B cell (primary cell): ENCODE results near the gene PTPRG. TPM values are rescaled to one million over a fixed set of nuclear protein-coding genes. Genes with fewer than 3 reads are reported as not detected.

Source experiments
- ATAC-seq: fragments of 200-7000 bp; cut with Tn5 transposase; one replicate; pipeline ENCODE4 v1.10.0; 2021; ENCODE audit warnings: low read depth, mild to moderate bottlenecking, moderate number of reproducible peaks, moderate library complexity
- CTCF ChIA-PET: fragments of 350-600 bp; sonication (Branson Sonifier 250); formaldehyde crosslinking; loops from one replicate; lab custom pipeline; 2021; ENCODE audit warnings: antibody characterized with exemption, inconsistent platforms; lab: Charles Lee
- POLR2A ChIA-PET: fragments of 350-600 bp; sonication (Branson Sonifier 250); formaldehyde crosslinking; loops from one replicate; lab custom pipeline; 2021; ENCODE audit warnings: antibody characterized with exemption; lab: Charles Lee
- DNase-seq: peaks from one replicate; pipeline ENCODE4 v3.0.0; 2013
- H2AFZ ChIP-seq: 2 replicates; pipeline ENCODE4 v1.6.1; 2012; ENCODE audit warnings: mild to moderate bottlenecking, low read depth, low read length; ENCODE audit not compliant: insufficient read depth, poor library complexity, severe bottlenecking
- H3K27ac ChIP-seq, 2 donors: 1 replicate in 1 of 2; 2 replicates in 1 of 2; pipeline ENCODE4 v1.5.1; 2012 to 2013; ENCODE audit warnings: low read length in 2 of 2, mild to moderate bottlenecking in 2 of 2, moderate library complexity in 1 of 2
- H3K27me3 ChIP-seq, 4 experiments: fragments of 200-600 bp in 1 of 4; sonication (generic) in 1 of 4; replicated peaks in 1 of 4; 1 replicate in 2 of 4; 2 replicates in 2 of 4; pipeline versions ENCODE4 v1.6.1 to v1.7.0; 2013 to 2016; ENCODE audit warnings: low read length in 3 of 4, mild to moderate bottlenecking in 2 of 4, mixed read lengths in 1 of 4, moderate library complexity in 1 of 4; ENCODE audit not compliant: insufficient read depth in 4 of 4, control insufficient read depth in 3 of 4; ENCODE audit errors: control extremely low read depth in 1 of 4
- H3K36me3 ChIP-seq, 2 experiments: replicated peaks in 1 of 2; 1 replicate in 1 of 2; 2 replicates in 1 of 2; pipeline versions ENCODE4 v1.6.1 to v1.7.1; 2013; ENCODE audit warnings: low read length in 1 of 2; ENCODE audit not compliant: insufficient read depth in 2 of 2, control insufficient read depth in 1 of 2; ENCODE audit errors: control extremely low read depth in 1 of 2, extremely low read depth in 1 of 2
- H3K4me1 ChIP-seq, 2 donors: fragments of 200-600 bp in 1 of 2; sonication (generic) in 1 of 2; 1 replicate in 1 of 2; 2 replicates in 1 of 2; pipeline versions ENCODE4 v1.5.1 to v1.6.1; 2013 to 2017; ENCODE audit warnings: low read length in 2 of 2; ENCODE audit not compliant: control insufficient read depth in 2 of 2, insufficient read depth in 2 of 2
- H3K4me2 ChIP-seq: replicated peaks from 2 replicates; pipeline ENCODE3; 2012; ENCODE audit warnings: mild to moderate bottlenecking, low read depth, low read length; ENCODE audit not compliant: poor library complexity, severe bottlenecking
- H3K4me3 ChIP-seq, 5 experiments: fragments of 200-600 bp in 1 of 5; sonication (generic) in 1 of 5; 1 replicate in 3 of 5; 2 replicates in 2 of 5; pipeline versions ENCODE4 v1.5.1 to v1.7.0; 2011 to 2016; ENCODE audit warnings: low read length in 4 of 5, mild to moderate bottlenecking in 4 of 5, low read depth in 2 of 5, control low read depth in 1 of 5, moderate library complexity in 1 of 5; ENCODE audit not compliant: insufficient read depth in 1 of 5; ENCODE audit errors: control extremely low read depth in 1 of 5, extremely low read depth in 1 of 5
- H3K79me2 ChIP-seq: fragments of 200-600 bp; sonication (generic); one replicate; pipeline ENCODE4 v1.6.0; 2016; ENCODE audit warnings: low read length; ENCODE audit not compliant: control insufficient read depth, insufficient read depth
- H3K9ac ChIP-seq: fragments of 200-600 bp; sonication (generic); 2 replicates; pipeline ENCODE4 v1.6.1; 2017; ENCODE audit warnings: mild to moderate bottlenecking, low read length, moderate library complexity
- H3K9me3 ChIP-seq, 3 donors: one replicate each; pipeline versions ENCODE4 v1.6.1 to v1.7.1; 2013; ENCODE audit warnings: low read length in 2 of 3; ENCODE audit not compliant: control insufficient read depth in 2 of 3, insufficient read depth in 1 of 3; ENCODE audit errors: control extremely low read depth in 1 of 3
- H4K20me1 ChIP-seq: 2 replicates; pipeline ENCODE4 v1.6.0; 2012; ENCODE audit warnings: mild to moderate bottlenecking, low read length; ENCODE audit not compliant: insufficient read depth, control insufficient read depth, poor library complexity, severe bottlenecking
- H3K27ac Mint-ChIP-seq: one replicate; pipeline ENCODE4 v1.8.0; 2021; ENCODE audit warnings: mixed read lengths
- H3K27me3 Mint-ChIP-seq: one replicate; pipeline ENCODE4 v1.8.0; 2021; ENCODE audit warnings: mixed read lengths
- H3K4me1 Mint-ChIP-seq: one replicate; pipeline ENCODE4 v1.8.0; 2021; ENCODE audit warnings: mixed read lengths
- H3K4me3 Mint-ChIP-seq: one replicate; pipeline ENCODE4 v1.8.0; 2021; ENCODE audit warnings: mixed read lengths
- H3K9me3 Mint-ChIP-seq: one replicate; pipeline ENCODE4 v1.8.0; 2022; ENCODE audit warnings: mixed read lengths; ENCODE audit not compliant: insufficient read depth
- EZH2 ChIP-seq: IDR thresholded peaks from 2 replicates; pipeline ENCODE4 v1.6.1; 2012; ENCODE audit warnings: borderline replicate concordance, low read depth, mild to moderate bottlenecking, moderate library complexity, low read length; ENCODE audit not compliant: insufficient read depth, poor library complexity, severe bottlenecking
- WGBS: methylation state at CpG from one replicate; pipeline ENCODE4 v1.1.5; 2013; ENCODE audit warnings: missing lambda C conversion rate; ENCODE audit not compliant: insufficient coverage; 5-methylcytosine and 5-hydroxymethylcytosine counted together
- intact Hi-C: fragments of 100-400 bp; cut with micrococcal nuclease; formaldehyde crosslinking; loops from one replicate; pipeline ENCODE4 v1.10.0; 2022
- polyA plus RNA-seq: library from polyadenylated mRNA; depleted of rRNA; stranded (reverse); fragments of >200 nt; gene quantifications from 2 replicates; pipeline ENCODE4 v1.2.3, GENCODE V29; 2012
- total RNA-seq, 2 donors: library from RNA; stranded (reverse); fragments of 120-200 nt in 1 of 2; gene quantifications; 1 replicate in 1 of 2; 2 replicates in 1 of 2; pipeline versions ENCODE4 v1.2.3 to v1.2.4, GENCODE V29; 2013 to 2022
- TF ChIP-seq, protein P1 (sequence below): fragments of 200-600 bp; IDR thresholded peaks from one replicate; pipeline ENCODE4 v1.8.0; 2022; ENCODE audit warnings: antibody characterized with exemption, mild to moderate bottlenecking

PTPRG gene
- total and polyA plus RNA-seq, 2 donors (not counting 1 experiment from before 2014, with no cell fraction given), result 0.12 to 1.3 TPM

DNA sequence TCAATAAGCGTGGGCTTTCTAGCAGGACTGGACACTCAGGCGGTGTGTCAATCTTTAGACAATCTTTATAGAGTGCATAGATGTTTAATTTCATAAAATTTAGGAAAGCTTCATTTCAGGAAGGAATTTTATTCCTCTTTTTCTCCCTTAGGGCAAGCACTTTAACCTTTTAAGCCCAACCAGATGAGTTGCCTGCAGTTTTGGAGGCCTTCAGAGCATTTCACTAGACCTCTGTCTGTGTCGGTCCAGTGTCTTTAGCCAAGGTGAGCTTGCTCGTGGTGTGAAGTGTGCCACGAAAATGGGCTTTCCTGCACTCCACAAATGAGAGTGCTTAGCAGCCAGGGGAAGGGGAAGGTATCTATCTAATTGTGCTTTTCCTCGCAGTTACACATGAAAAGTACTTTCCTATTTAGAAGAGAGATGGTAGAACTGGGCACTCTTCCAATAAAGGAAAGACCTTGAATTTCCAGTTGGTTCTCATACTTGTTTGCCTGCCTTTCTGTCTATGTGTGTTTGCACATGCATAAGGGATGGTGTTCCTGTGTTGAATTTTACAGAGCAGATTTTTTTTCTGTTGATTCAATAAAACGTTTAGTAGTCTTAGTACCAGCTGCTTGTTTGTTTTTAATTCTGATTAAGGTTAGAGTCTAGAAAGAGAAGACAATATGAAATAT, 758.3 kb downstream of the PTPRG start:
- Histone ChIP-seq H3K27me3 (peaks cover 0 to 16% (median 3%) of the 10 kb centered on the region in 4 experiments), H3K36me3 (no peaks in the 10 kb centered on the region), H2AFZ (peak overlapping the region; percentile 67), H3K4me3 (peak overlapping the region in 1 of 5 experiments; percentile 52), H3K27ac (no peak overlapping the region), H3K9me3 (peaks cover 0 to 16% (median 2%) of the 10 kb centered on the region in 3 donors), H3K4me1 (peaks cover 5 to 9% of the 10 kb centered on the region in 2 donors), H3K79me2 (no peaks in the 10 kb centered on the region), H4K20me1 (no peaks in the 10 kb centered on the region), H3K4me2 (no peak overlapping the region), H3K9ac (peak overlapping the region; percentile 56)
- peak overlapping the region; percentile 94 for H3K27ac Mint-ChIP-seq
- TF ChIP-seq, protein P1, sequence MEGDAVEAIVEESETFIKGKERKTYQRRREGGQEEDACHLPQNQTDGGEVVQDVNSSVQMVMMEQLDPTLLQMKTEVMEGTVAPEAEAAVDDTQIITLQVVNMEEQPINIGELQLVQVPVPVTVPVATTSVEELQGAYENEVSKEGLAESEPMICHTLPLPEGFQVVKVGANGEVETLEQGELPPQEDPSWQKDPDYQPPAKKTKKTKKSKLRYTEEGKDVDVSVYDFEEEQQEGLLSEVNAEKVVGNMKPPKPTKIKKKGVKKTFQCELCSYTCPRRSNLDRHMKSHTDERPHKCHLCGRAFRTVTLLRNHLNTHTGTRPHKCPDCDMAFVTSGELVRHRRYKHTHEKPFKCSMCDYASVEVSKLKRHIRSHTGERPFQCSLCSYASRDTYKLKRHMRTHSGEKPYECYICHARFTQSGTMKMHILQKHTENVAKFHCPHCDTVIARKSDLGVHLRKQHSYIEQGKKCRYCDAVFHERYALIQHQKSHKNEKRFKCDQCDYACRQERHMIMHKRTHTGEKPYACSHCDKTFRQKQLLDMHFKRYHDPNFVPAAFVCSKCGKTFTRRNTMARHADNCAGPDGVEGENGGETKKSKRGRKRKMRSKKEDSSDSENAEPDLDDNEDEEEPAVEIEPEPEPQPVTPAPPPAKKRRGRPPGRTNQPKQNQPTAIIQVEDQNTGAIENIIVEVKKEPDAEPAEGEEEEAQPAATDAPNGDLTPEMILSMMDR, result no peak
- TF ChIP-seq EZH2, result no peak
- ChIA-PET CTCF (interaction anchor here (1.3 kb wide), 1 partner anchor 11 kb away, joined by 3 read pairs; no protein-coding TSS in a partner anchor), POLR2A (no interaction called here)
- intact Hi-C loops, result loop anchor here (5.0 kb wide), 1 partner anchor 1067 kb away; the partner anchor contains the start of gene FHIT
- H3K4me1 Mint-ChIP-seq, result peaks cover 12% of the 10 kb centered on the region
- H3K9me3 Mint-ChIP-seq, result peaks cover 4% of the 10 kb centered on the region
- DNase-seq (no peak), ATAC-seq (no peak)
- peaks cover 19% of the 10 kb centered on the region for H3K27me3 Mint-ChIP-seq
- peak overlapping the region; percentile 97 for H3K4me3 Mint-ChIP-seq
- WGBS, result 100% methylated on average over 3 of the region's 7 CpGs

DNA sequence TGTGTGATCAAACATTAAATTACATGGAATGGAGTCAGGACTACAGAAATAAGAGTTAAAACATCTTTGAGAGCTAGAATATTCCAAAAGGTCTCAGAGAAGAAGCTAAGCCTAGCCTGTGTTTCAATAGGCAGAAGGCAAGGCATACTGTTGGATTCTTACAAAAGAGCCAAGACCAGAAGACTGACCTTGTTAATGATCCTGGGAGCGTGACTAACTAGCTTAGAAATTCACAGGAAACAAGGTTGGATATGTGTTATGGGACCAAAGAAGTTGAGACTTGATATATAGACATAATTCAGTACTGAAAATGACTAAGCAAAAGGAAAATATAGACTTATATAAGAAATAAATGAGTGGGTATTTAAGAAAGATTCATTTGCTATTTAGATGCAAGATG, 761.9 kb downstream of the PTPRG start:
- Histone ChIP-seq H3K4me1 (peaks cover 5 to 9% of the 10 kb centered on the region in 2 donors), H3K4me2 (no peak overlapping the region), H2AFZ (no peak overlapping the region), H4K20me1 (no peaks in the 10 kb centered on the region), H3K79me2 (no peaks in the 10 kb centered on the region), H3K36me3 (no peaks in the 10 kb centered on the region), H3K4me3 (no peak overlapping the region), H3K9me3 (peaks cover 0 to 16% (median 2%) of the 10 kb centered on the region in 3 donors), H3K27me3 (peaks cover 0 to 15% (median 3%) of the 10 kb centered on the region in 4 experiments), H3K9ac (no peak overlapping the region), H3K27ac (no peak overlapping the region)
- H3K4me3 Mint-ChIP-seq, result no peak overlapping the region
- CTCF ChIA-PET, result interaction anchor here (1.1 kb wide), 1 partner anchor 11 kb away, joined by 7 read pairs; no protein-coding TSS in a partner anchor
- intact Hi-C loops, result no loop called here
- POLR2A ChIA-PET, result no interaction called here
- no peak for ATAC-seq
- DNase-seq, result no peak
- TF ChIP-seq, protein P1, result no peak
- no peak for TF ChIP-seq EZH2
- peaks cover 4% of the 10 kb centered on the region for H3K9me3 Mint-ChIP-seq
- peaks cover 12% of the 10 kb centered on the region for H3K4me1 Mint-ChIP-seq
- H3K27me3 Mint-ChIP-seq, result peaks cover 10% of the 10 kb centered on the region
- WGBS, result no CpG with 5 or more reads among the region's 1 CpG
- no peak overlapping the region for H3K27ac Mint-ChIP-seq
